Mucosa of rectum (tissue), 2 donors: ENCODE results near the gene MYO5C.

Experiments used
- H3K27ac ChIP-seq, 2 donors: one replicate each; pipeline ENCODE4 v1.7.0; 2013; ENCODE audit warnings: inconsistent platforms in 2 of 2, low read depth in 2 of 2, low read length in 2 of 2
- H3K27me3 ChIP-seq, 2 donors: one replicate each; pipeline ENCODE4 v1.7.0; 2013; ENCODE audit warnings: low read length in 2 of 2; ENCODE audit not compliant: control insufficient read depth in 2 of 2, insufficient read depth in 2 of 2
- H3K36me3 ChIP-seq, 2 donors: one replicate each; pipeline ENCODE4 v1.7.0; 2013; ENCODE audit warnings: low read length in 2 of 2; ENCODE audit not compliant: control insufficient read depth in 2 of 2, insufficient read depth in 2 of 2
- H3K4me1 ChIP-seq, 2 donors: one replicate each; pipeline ENCODE4 v1.7.0; 2013; ENCODE audit warnings: low read length in 2 of 2, mild to moderate bottlenecking in 1 of 2; ENCODE audit not compliant: control insufficient read depth in 2 of 2, insufficient read depth in 2 of 2
- H3K4me3 ChIP-seq, 2 donors: one replicate each; pipeline ENCODE4 v1.7.0; 2013; ENCODE audit warnings: low read length in 2 of 2
- H3K9ac ChIP-seq, 2 donors: one replicate each; pipeline ENCODE4 v1.7.0; 2013; ENCODE audit warnings: low read length in 2 of 2, low read depth in 1 of 2, mild to moderate bottlenecking in 1 of 2
- H3K9me3 ChIP-seq, 2 donors: one replicate each; pipeline ENCODE4 v1.7.0; 2013; ENCODE audit warnings: low read length in 2 of 2; ENCODE audit not compliant: control insufficient read depth in 2 of 2
- donor health status: healthy.
- donor health status: Normal muscosa, but diverticular disease.

MYO5C gene

DNA sequence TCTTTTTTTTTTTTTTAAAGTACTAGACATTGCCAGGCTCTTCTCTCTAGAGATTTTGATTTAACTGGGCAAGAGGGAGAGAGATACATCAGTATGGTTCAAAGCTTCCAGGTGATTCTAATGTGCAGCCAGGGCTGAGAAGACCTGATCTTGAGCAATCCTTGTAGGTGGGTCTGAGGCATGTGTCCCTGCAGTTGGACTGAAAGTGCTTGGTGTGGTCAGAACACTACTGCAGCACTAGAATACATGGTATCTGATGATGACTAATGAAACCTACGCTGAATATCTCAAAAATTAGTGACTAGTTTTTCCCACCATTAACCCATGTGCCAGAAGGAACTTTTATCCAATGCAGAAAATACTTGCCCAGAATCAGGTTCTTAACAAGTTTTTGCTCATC is 34.4 kb upstream of the MYO5C start:
- Histone ChIP-seq H3K36me3 (peaks cover 0 to 6% of the 10 kb centered on the region in 2 donors), H3K9me3 (no peaks in the 10 kb centered on the region), H3K4me1 (no peaks in the 10 kb centered on the region), H3K4me3 (no peak overlapping the region), H3K27me3 (no peaks in the 10 kb centered on the region), H3K27ac (no peak overlapping the region), H3K9ac (no peak overlapping the region)

DNA sequence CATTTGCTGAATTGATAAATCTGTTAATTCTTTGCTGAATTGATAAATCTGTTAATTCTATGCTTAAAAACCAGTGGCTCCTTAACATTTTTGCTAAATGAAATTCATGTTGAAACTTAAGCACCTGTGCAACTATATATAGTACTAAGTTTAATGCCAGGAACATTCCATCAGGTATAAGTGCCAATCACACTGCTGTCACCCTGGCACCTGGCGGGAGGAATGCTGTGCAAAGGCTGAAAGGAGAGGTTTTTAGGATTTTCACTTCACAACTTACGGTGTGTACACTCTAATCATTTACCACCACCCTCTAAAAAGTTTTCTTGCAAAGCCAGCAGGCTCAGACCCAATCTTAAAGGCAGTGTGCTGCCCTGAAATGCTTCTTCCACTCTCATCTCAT is 33.5 kb upstream of the MYO5C start:
- no peak overlapping the region for H3K9ac ChIP-seq
- H3K27me3 ChIP-seq, result no peaks in the 10 kb centered on the region
- no peaks in the 10 kb centered on the region for H3K9me3 ChIP-seq
- no peak overlapping the region for H3K4me3 ChIP-seq
- H3K4me1 ChIP-seq, result no peaks in the 10 kb centered on the region
- H3K36me3 ChIP-seq, result peaks cover 0 to 6% of the 10 kb centered on the region in 2 donors
- H3K27ac ChIP-seq, result no peak overlapping the region

DNA sequence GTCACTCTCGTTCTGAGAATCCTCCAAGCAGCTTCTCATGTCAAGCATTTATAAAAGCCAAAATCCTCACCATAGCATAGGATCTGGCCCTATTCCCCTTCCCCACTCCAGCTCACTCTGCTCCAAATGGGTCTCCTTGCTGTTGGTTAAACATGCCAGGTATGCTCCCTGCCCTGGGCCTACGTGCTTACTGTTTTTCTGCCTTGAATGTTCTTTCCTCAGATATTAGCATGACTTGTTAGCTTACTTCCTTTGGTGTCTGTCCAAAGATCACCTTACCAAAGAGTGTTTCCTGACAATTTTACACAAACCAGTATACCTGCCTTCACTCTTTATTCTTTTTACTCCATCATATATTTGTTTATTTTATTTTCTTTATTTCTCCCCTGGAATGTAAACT is 33.1 kb upstream of the MYO5C start:
- no peaks in the 10 kb centered on the region for H3K4me1 ChIP-seq
- H3K9me3 ChIP-seq, result no peaks in the 10 kb centered on the region
- no peak overlapping the region for H3K4me3 ChIP-seq
- peaks cover 0 to 6% of the 10 kb centered on the region in 2 donors for H3K36me3 ChIP-seq
- H3K27me3 ChIP-seq, result no peaks in the 10 kb centered on the region
- no peak overlapping the region for H3K9ac ChIP-seq
- no peak overlapping the region for H3K27ac ChIP-seq

DNA sequence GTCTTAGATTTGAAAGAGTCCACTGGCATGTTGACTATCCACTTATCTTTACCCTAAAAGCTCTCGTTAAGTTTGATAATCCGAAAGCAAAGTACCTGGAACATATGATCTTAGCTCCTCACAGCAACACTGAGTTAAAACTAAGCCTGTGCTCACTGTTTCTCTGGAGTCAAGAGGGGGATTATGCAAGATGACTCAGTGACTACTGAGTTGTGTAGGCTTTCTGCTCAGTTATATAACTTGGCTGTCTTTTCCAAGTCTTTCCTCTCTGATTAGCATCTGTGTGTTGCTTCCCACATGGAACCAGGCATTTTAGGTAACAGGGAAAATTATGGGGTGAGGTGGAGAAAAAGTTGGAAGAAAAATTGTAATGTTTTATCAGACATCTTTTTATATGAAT is 31.2 kb upstream of the MYO5C start:
- Histone ChIP-seq H3K27me3 (no peaks in the 10 kb centered on the region), H3K4me3 (no peak overlapping the region), H3K9me3 (no peaks in the 10 kb centered on the region), H3K27ac (no peak overlapping the region), H3K9ac (no peak overlapping the region), H3K4me1 (no peaks in the 10 kb centered on the region), H3K36me3 (peaks cover 0 to 6% of the 10 kb centered on the region in 2 donors)

DNA sequence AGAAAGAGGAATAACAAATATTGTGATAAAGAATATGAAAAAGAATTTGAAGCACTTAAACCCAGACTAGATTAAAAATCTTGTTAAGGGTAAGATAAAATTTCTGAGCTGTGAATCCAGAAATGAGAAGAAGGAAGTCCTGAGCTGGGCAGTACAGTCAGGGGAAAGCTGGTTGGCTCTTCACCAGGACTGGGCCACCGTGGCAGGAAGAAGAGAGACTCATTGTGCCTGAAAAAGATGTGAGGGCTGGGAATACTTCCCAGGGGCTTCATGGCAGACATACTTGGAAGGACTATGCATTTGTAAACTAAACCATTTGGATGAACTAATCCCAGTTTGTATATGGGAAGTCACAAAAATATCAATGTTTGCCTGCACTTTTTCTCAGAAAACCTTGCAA is 28.5 kb upstream of the MYO5C start:
- no peak overlapping the region for H3K27ac ChIP-seq
- no peak overlapping the region for H3K9ac ChIP-seq
- no peak overlapping the region for H3K4me3 ChIP-seq
- no peaks in the 10 kb centered on the region for H3K4me1 ChIP-seq
- H3K27me3 ChIP-seq, result no peaks in the 10 kb centered on the region
- no peaks in the 10 kb centered on the region for H3K9me3 ChIP-seq
- H3K36me3 ChIP-seq, result peaks cover 4 to 19% of the 10 kb centered on the region in 2 donors

DNA sequence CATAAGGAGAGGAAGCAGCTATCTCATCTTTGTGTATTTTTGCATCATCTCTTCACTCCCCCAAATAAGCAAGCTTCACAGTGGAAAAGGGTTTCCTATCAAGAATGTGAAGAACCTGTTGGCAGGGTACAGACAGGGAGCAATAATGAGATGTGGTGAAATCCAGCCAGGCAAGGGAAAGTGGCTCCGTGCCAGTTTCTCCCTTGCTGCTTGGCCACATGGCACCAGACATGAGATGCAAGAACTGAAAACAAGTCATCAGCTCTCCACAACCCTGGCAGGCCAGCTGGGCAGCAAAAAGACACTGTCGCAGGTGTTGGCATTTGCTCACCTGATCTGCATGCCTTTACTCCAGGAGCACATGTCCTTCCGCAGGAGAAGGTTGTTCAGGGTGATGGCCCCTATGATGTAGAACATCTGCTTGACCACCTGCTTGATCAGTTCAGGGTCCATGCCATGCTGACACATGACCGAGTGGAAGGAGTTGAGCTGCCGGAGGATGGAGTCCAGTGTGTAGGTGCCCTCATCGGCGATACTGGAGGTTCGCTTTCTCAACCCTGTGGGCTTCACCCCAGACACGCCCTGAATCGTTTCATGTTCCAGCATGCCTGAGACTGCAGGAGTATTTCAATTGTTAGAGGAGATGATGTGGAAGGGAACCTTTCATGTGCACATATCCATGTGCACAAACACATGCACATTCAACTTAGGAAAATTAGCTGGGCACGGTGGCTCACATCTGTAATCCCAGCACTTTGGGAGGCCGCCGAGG is 23.3 kb upstream of the MYO5C start:
- Histone ChIP-seq H3K27ac (no peak overlapping the region), H3K27me3 (no peaks in the 10 kb centered on the region), H3K9me3 (no peaks in the 10 kb centered on the region), H3K9ac (no peak overlapping the region), H3K4me3 (no peak overlapping the region), H3K4me1 (no peaks in the 10 kb centered on the region), H3K36me3 (peaks cover 8 to 22% of the 10 kb centered on the region in 2 donors)

DNA sequence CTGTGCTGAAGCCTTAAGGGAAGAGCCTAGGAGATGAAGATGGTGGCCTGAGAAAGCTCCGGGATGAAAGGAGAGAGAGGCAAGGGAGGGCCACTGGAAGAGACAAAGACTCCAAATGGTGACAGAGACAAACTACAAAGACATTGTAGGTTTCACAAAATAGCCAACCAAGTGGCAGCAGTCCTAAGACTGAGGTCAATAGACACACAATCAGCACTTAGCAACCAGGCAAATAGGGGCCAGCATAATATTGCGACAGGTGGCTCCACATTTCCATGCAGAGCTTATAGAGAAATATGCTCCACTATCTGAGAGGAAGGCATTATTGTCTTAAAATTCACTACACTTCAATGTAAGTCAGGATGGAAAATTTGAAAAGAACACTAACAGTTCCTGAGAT is 22.1 kb upstream of the MYO5C start:
- no peak overlapping the region for H3K9ac ChIP-seq
- H3K4me3 ChIP-seq, result no peak overlapping the region
- peaks cover 8 to 22% of the 10 kb centered on the region in 2 donors for H3K36me3 ChIP-seq
- no peaks in the 10 kb centered on the region for H3K4me1 ChIP-seq
- H3K27me3 ChIP-seq, result no peaks in the 10 kb centered on the region
- no peaks in the 10 kb centered on the region for H3K9me3 ChIP-seq
- no peak overlapping the region for H3K27ac ChIP-seq

DNA sequence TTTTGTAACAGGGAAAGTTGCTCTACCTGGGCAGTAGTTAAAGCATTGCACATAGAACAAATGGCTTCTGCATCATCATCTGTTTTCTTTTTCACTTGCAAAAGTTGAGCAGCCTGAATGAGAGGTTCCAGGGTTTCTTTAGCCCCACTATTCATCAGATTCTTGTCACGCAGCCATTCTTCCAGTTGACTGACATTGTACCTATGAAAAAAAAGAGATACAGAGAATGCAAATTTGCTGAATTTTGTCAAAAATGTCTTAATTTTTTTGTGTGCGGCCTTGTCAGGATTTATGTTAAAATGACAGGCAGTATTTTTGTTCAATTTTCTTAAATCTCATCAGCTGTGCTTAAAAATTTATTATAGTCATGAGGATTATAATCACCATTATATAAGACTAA is 21.4 kb upstream of the MYO5C start:
- Histone ChIP-seq H3K27me3 (no peaks in the 10 kb centered on the region), H3K4me3 (no peak overlapping the region), H3K9me3 (no peaks in the 10 kb centered on the region), H3K36me3 (peaks cover 8 to 22% of the 10 kb centered on the region in 2 donors), H3K4me1 (no peaks in the 10 kb centered on the region), H3K9ac (no peak overlapping the region), H3K27ac (no peak overlapping the region)

DNA sequence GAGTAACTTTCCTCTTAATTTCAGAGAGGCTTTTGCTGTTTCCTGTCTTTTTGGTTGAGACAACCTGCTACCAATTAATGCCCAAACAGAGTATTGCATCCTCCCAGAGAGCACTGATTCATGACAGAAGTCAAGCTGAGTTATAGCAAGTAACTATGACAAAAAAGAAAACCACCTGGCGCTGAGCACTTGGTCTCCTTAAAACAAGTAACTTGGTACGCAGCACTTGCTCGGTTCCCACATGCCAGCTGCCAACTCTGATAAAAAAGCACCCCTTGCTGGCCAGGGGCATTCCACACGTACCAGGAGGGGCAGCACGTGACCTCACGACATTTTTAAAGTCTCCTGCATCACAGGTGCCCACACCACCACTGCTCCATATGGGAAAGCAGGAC is 13.5 kb upstream of the MYO5C start:
- Histone ChIP-seq H3K27ac (no peak overlapping the region), H3K9me3 (no peaks in the 10 kb centered on the region), H3K9ac (no peak overlapping the region), H3K4me3 (no peak overlapping the region), H3K27me3 (no peaks in the 10 kb centered on the region), H3K4me1 (no peaks in the 10 kb centered on the region), H3K36me3 (no peaks in the 10 kb centered on the region)

DNA sequence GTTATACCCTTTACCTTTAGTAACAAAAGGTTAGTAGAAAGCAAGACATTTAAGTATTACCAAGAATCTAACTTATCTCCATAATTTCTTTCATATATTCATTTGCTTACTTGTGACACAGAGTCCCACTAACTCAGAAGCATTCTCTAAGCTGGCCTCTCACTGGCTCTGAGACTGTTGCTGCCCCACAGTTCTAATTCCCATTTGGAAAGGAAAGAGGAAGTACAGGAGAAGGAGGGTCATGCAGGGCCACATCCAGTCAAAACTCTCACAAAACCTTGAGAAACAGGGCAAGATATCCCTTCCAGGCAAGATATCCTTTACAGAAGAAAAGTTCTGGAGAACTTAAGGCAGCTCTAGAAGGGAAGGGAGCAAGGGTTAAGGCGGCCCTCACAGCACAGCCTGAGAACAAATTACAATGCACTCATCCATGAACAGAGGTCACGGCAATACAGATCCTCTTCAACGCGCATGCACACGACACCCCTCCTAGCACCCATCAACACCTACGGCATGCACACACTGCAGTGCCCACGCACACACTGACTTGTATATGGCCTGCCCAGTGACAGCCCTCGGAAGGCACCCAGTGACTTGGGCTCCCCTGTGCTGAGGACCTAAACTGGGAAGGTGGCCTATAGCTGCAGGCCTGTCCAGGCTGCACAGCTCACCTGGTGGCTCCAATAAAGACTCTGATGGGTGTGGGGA is 13.0 kb upstream of the MYO5C start:
- no peak overlapping the region for H3K4me3 ChIP-seq
- H3K4me1 ChIP-seq, result no peaks in the 10 kb centered on the region
- no peaks in the 10 kb centered on the region for H3K36me3 ChIP-seq
- H3K9me3 ChIP-seq, result no peaks in the 10 kb centered on the region
- H3K27me3 ChIP-seq, result no peaks in the 10 kb centered on the region
- no peak overlapping the region for H3K27ac ChIP-seq
- no peak overlapping the region for H3K9ac ChIP-seq
